ENCODE measurements around the gene STAC3.

The STAC3 gene

GRCh38 chr12:57238854-57239554 is 12.0 kb downstream of the STAC3 start:
- no peak for DNase-seq (ENCODE audit: extremely low read depth, low read depth)
- peak overlapping the region; percentile 57 for H3K4me3 ChIP-seq (replicated peaks; ENCODE audit: low read depth, low read length)
- peak; percentile 100 for TF ChIP-seq CTCF (IDR thresholded peaks at IDR 0.05; ENCODE audit: low read depth, low read length, missing control alignments)

DNA sequence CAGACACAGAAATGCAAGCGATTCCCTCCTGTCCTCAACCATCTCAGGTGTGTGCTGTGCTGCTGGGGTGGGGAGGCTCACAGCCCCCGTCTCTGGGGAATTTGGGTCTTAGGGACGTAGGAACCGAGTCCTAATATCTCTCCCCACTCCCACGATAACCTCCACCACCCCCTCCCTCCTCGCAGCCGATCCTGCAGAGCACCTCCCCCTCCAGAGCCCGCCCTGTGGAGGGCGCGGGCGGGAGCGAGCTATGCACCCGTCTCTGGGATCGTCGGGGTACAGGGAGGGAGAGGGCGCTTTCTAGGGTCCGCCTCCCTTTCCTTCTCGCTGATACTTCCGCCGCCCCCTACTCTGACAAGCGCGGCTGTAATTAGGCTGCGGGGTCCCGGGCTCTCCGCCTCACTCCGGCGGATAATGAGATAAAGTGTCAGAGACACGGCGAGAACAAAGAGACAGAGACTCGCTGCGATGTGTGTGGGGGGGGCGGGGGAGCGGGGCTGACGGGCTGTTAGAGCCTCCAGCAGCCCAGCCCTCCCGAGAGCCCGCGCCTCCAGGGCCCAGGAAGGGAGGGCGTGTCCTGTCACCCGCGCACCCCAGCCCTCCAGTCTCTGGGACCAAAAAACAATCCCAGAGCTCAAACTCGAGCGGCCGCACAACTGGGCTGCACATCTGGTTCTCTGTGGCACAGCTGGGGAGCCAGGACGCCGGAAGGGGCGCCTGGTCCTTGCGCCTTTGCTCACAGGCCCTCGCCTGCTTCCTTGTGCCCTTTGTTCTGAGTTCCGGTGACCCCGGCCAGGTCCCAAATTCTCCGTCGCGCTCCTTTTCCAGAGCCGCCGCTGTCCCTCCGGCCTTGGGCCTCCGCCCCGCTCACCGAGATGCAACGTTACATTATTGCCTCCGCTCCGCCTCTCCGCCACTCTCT is 12.8 kb downstream of the STAC3 start:
- TF ChIP-seq CTCF (IDR thresholded peaks at IDR 0.05; ENCODE audit: low read depth, low read length, missing control alignments): no peak
- DNase-seq (ENCODE audit: extremely low read depth, low read depth): no peak
- H3K4me3 ChIP-seq (replicated peaks; ENCODE audit: low read depth, low read length): peak overlapping the region; percentile 57

- no peak for TF ChIP-seq CTCF (IDR thresholded peaks at IDR 0.05; ENCODE audit: low read depth, low read length, missing control alignments)
- no peak for DNase-seq (ENCODE audit: extremely low read depth, low read depth)
- no peak overlapping the region for H3K4me3 ChIP-seq (replicated peaks; ENCODE audit: low read depth, low read length)
Measured at GRCh38 chr12:57237596-57237931, 13.4 kb downstream of the STAC3 start.

DNA sequence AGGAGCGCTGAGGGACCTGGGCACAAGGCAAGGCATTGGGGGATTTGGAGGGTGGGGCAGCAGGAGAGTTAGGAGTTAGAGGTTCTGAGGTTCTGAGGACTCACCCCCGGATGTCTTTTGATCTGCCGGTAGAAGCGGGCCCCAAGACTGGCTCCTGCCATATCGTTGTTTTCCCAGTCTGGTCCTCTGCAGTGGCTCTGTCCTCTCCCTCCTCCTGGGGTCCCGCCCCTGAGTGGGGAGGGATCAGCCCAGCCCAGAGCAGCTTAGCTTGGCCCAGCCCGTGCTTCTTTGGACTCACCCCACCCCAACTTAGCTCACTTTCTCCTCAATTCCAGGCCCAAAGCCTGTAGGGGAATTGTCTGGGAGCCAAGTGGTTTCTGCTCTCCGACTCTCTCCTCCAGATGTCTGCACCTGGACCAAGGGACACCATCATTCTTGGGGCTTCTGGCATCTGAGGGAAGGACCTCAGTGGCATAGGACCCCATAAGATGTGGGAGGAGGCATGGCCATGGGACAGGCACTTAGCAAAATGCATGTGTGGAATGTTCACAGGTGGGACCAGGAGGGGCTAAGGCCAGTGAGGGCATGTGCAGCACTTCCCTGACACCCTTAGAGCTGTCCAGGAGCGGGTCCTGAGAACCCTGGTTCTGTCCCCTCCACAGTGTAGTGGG is 13.9 kb downstream of the STAC3 start:
- no peak for DNase-seq (ENCODE audit: extremely low read depth, low read depth)
- no peak overlapping the region for H3K4me3 ChIP-seq (replicated peaks; ENCODE audit: low read depth, low read length)
- TF ChIP-seq CTCF (IDR thresholded peaks at IDR 0.05; ENCODE audit: low read depth, low read length, missing control alignments): no peak

DNA sequence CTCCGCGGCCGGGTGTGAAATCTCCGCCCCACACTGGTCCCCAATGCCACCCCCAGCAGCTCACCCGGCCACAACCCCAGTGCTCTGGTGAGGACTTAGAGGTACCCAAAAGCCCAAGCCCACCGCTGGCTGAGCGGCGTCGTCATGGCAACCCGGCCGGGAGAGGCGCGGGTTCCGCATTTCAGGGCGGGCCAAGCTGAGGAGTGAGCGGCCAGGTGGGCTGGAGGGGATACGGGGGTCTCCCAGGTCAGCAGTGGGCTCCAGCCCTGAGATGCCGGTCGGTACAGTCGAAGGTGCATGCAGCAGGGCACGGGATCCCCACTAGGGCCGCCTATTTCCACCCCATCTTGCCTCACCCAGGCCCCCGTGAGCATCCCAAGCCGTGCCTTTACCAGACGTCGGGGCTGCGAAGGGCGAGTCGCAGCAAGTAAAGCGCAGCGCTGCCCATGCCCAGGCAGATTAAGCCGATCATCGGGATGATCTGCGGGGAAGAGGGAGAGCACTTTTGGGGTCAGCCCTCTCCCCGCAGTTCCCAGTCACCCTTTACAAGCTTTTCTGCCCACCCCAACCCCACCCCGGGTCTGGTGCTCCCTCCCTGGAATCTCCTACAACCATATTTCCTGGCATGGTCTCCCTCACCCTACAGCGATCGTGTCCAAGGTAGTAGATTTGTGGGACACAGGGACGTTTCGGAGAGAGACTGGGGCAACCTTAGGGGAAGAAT is 14.6 kb downstream of the STAC3 start:
- DNase-seq (ENCODE audit: extremely low read depth, low read depth): no peak
- H3K4me3 ChIP-seq (replicated peaks; ENCODE audit: low read depth, low read length): no peak overlapping the region
- TF ChIP-seq CTCF (IDR thresholded peaks at IDR 0.05; ENCODE audit: low read depth, low read length, missing control alignments): no peak

- H3K4me3 ChIP-seq (replicated peaks; ENCODE audit: low read depth, low read length): no peak overlapping the region
- no peak for TF ChIP-seq CTCF (IDR thresholded peaks at IDR 0.05; ENCODE audit: low read depth, low read length, missing control alignments)
- DNase-seq (ENCODE audit: extremely low read depth, low read depth): no peak
Measured at GRCh38 chr12:57235728-57236131, 15.3 kb downstream of the STAC3 start.

Data from HFF-Myc (cell line).